ENCODE data around the gene C17orf58. TPM values are rescaled to one million over a fixed set of nuclear protein-coding genes. Genes with fewer than 3 reads are reported as not detected.
"Not testable (repeated sequence)": the region's sequence is repeated elsewhere in the genome, so short reads cannot be mapped to it uniquely, and the experiment has no call there.

The C17orf58 gene
- total and polyA plus RNA-seq, 2 experiments from 2014 or later = 13.5 TPM

GRCh38 chr17:68019675-68020408 is 23.6 kb upstream of the C17orf58 start:
- TF ChIP-seq CTCF (IDR thresholded peaks at IDR 0.05; ENCODE audit: low read depth, low read length) = peak; percentile 32
- Histone ChIP-seq H3K27ac (peak overlapping the region; percentile 70), H3K36me3 (no peaks in the 10 kb centered on the region), H3K9me3 (ENCODE audit: low read depth) (no peaks in the 10 kb centered on the region), H3K4me3 (peak overlapping the region; percentile 34), H3K27me3 (no peaks in the 10 kb centered on the region), H3K4me1 (ENCODE audit: low read depth) (no peaks in the 10 kb centered on the region)
- DNase-seq (ENCODE audit: low read depth in 1 of 2, low spot score in 1 of 2) = peak; percentile 95 to 97

- Histone ChIP-seq H3K36me3 (no peaks in the 10 kb centered on the region), H3K4me1 (ENCODE audit: low read depth) (no peaks in the 10 kb centered on the region), H3K9me3 (ENCODE audit: low read depth) (no peaks in the 10 kb centered on the region), H3K4me3 (no peak overlapping the region), H3K27ac (no peak overlapping the region), H3K27me3 (no peaks in the 10 kb centered on the region)
- no peak for DNase-seq (ENCODE audit: low read depth in 1 of 2, low spot score in 1 of 2)
- no peak for TF ChIP-seq CTCF (IDR thresholded peaks at IDR 0.05; ENCODE audit: low read depth, low read length)
Measured at GRCh38 chr17:68019336-68019674, 23.0 kb upstream of the C17orf58 start.

GRCh38 chr17:68018493-68018892 is 22.2 kb upstream of the C17orf58 start:
- not testable (repeated sequence) for H3K9me3 ChIP-seq (ENCODE audit: low read depth); H3K27ac ChIP-seq; H3K4me3 ChIP-seq; H3K27me3 ChIP-seq; DNase-seq (ENCODE audit: low read depth in 1 of 2, low spot score in 1 of 2); H3K4me1 ChIP-seq (ENCODE audit: low read depth); H3K36me3 ChIP-seq

GRCh38 chr17:68016838-68017237 is 20.6 kb upstream of the C17orf58 start:
- no peak overlapping the region for H3K27ac ChIP-seq
- H3K9me3 ChIP-seq (ENCODE audit: low read depth) = no peaks in the 10 kb centered on the region
- TF ChIP-seq CTCF (IDR thresholded peaks at IDR 0.05; ENCODE audit: low read depth, low read length) = no peak

GRCh38 chr17:68015081-68015723 is 18.9 kb upstream of the C17orf58 start:
- Histone ChIP-seq H3K4me1 (ENCODE audit: low read depth) (no peaks in the 10 kb centered on the region), H3K4me3 (no peak overlapping the region), H3K36me3 (no peaks in the 10 kb centered on the region), H3K27ac (no peak overlapping the region), H3K27me3 (no peaks in the 10 kb centered on the region), H3K9me3 (ENCODE audit: low read depth) (no peaks in the 10 kb centered on the region)
- no peak for TF ChIP-seq CTCF (IDR thresholded peaks at IDR 0.05; ENCODE audit: low read depth, low read length)
- DNase-seq (ENCODE audit: low read depth in 1 of 2, low spot score in 1 of 2) = no peak

More at GRCh38 chr17:68016838-68017237, 20.6 kb upstream of the C17orf58 start:
- DNase-seq (ENCODE audit: low read depth in 1 of 2, low spot score in 1 of 2) = no peak
- Histone ChIP-seq H3K36me3 (no peaks in the 10 kb centered on the region), H3K4me3 (no peak overlapping the region), H3K4me1 (ENCODE audit: low read depth) (no peaks in the 10 kb centered on the region), H3K27me3 (no peaks in the 10 kb centered on the region)

- no peak overlapping the region for H3K27ac ChIP-seq
- H3K4me3 ChIP-seq = no peak overlapping the region
- H3K36me3 ChIP-seq = no peaks in the 10 kb centered on the region
- H3K9me3 ChIP-seq (ENCODE audit: low read depth) = no peaks in the 10 kb centered on the region
- no peak for DNase-seq (ENCODE audit: low read depth in 1 of 2, low spot score in 1 of 2)
- no peaks in the 10 kb centered on the region for H3K4me1 ChIP-seq (ENCODE audit: low read depth)
- H3K27me3 ChIP-seq = no peaks in the 10 kb centered on the region
- TF ChIP-seq CTCF (IDR thresholded peaks at IDR 0.05; ENCODE audit: low read depth, low read length) = no peak
Measured at GRCh38 chr17:68013385-68013784, 17.1 kb upstream of the C17orf58 start.
